ENCODE results near the gene TFDP2.
"Not testable (repeated sequence)": the region's sequence is repeated elsewhere in the genome, so short reads cannot be mapped to it uniquely, and the experiment has no call there.

TFDP2 gene

DNA sequence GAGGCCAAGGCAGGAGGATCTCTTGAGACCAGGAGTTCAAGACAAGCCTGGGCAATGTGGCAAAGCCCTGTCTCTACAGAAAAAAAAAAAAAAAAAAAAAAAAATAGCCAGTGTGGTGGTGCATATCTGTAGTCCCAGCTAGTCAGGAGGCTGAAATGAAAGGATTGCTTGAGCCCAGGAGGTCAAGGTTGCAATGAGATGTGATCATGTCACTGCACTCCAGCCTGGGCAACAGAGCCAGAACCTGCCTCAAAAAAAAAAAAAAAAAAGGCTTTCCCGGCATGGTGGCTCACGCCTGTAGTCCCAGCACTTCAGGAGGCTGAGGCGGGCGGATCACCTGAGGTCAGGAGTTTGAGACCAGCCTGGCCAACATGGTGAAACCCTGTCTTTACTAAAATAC is 73.7 kb downstream of the TFDP2 start:
- H3K4me3 Mint-ChIP-seq; H3K4me1 Mint-ChIP-seq (ENCODE audit: low read depth); H3K27me3 Mint-ChIP-seq (ENCODE audit: low read depth); DNase-seq (ENCODE audit: low spot score); H3K9me3 Mint-ChIP-seq; H3K27ac Mint-ChIP-seq; H3K36me3 Mint-ChIP-seq (ENCODE audit: low read depth): not testable (repeated sequence)

GRCh38 chr3:142072816-142073215 is 76.5 kb downstream of the TFDP2 start:
- Mint-ChIP-seq H3K27me3 (ENCODE audit: low read depth) (no peaks in the 10 kb centered on the region), H3K9me3 (no peaks in the 10 kb centered on the region), H3K4me1 (ENCODE audit: low read depth) (peaks cover 6% of the 10 kb centered on the region), H3K4me3 (no peak overlapping the region), H3K27ac (no peak overlapping the region), H3K36me3 (ENCODE audit: low read depth) (no peaks in the 10 kb centered on the region)
- no peak for DNase-seq (ENCODE audit: low spot score)

DNA sequence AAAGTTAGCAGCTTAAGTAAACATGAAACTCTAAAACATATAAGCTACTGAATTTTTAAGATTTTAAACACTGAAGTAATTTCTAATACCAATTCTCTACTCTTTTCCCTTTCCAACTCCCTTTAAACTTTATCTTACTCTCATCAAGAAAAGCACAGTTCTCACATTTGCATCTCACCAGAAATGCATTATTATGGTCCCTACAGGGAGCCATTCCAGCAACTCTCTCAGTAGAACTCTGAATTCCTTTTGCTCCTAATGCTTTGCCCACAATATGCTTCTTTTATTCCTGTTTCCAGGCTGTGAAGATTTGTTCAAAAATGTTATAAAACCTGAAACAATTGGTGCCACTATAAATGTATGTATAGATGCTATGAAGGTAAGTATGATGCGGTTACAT is 83.4 kb downstream of the TFDP2 start:
- peaks cover 1% of the 10 kb centered on the region for H3K4me1 Mint-ChIP-seq (ENCODE audit: low read depth)
- no peak overlapping the region for H3K4me3 Mint-ChIP-seq
- no peak for DNase-seq (ENCODE audit: low spot score)
- no peaks in the 10 kb centered on the region for H3K9me3 Mint-ChIP-seq
- no peaks in the 10 kb centered on the region for H3K36me3 Mint-ChIP-seq (ENCODE audit: low read depth)
- no peak overlapping the region for H3K27ac Mint-ChIP-seq
- H3K27me3 Mint-ChIP-seq (ENCODE audit: low read depth): no peaks in the 10 kb centered on the region

DNA sequence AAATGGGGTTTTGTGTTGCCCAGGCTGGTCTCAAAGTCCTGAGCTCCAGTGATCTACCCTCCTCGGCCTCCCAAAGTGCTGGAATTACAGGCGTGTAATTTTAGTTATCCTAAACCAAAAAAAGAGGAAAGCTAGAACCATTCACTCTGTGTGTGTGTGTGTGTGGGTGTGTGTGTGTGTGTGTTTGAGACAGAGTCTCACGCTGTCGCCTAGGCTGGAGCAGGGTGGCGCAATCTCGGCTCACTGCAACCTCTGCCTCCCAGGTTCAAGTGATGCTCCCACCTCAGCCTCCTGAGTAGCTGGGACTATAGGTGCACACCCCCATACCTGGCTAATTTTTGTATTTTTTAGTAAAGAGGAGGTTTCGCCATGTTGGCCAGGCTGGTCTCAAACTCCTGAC is 84.0 kb downstream of the TFDP2 start:
- Mint-ChIP-seq H3K9me3 (no peaks in the 10 kb centered on the region), H3K4me1 (ENCODE audit: low read depth) (no peaks in the 10 kb centered on the region), H3K27ac (no peak overlapping the region), H3K36me3 (ENCODE audit: low read depth) (no peaks in the 10 kb centered on the region), H3K4me3 (no peak overlapping the region), H3K27me3 (ENCODE audit: low read depth) (no peaks in the 10 kb centered on the region)
- no peak for DNase-seq (ENCODE audit: low spot score)

- H3K36me3 Mint-ChIP-seq (ENCODE audit: low read depth): no peaks in the 10 kb centered on the region
- no peaks in the 10 kb centered on the region for H3K4me1 Mint-ChIP-seq (ENCODE audit: low read depth)
- no peaks in the 10 kb centered on the region for H3K9me3 Mint-ChIP-seq
- H3K4me3 Mint-ChIP-seq: no peak overlapping the region
- H3K27me3 Mint-ChIP-seq (ENCODE audit: low read depth): no peaks in the 10 kb centered on the region
- H3K27ac Mint-ChIP-seq: no peak overlapping the region
- DNase-seq (ENCODE audit: low spot score): no peak
Observed at GRCh38 chr3:142064454-142064853, 84.9 kb downstream of the TFDP2 start.

GRCh38 chr3:142057331-142057725 is 92.0 kb downstream of the TFDP2 start:
- Mint-ChIP-seq H3K27ac (no peak overlapping the region), H3K36me3 (ENCODE audit: low read depth) (no peaks in the 10 kb centered on the region), H3K4me1 (ENCODE audit: low read depth) (peaks cover 2% of the 10 kb centered on the region), H3K27me3 (ENCODE audit: low read depth) (no peaks in the 10 kb centered on the region), H3K4me3 (no peak overlapping the region), H3K9me3 (no peaks in the 10 kb centered on the region)
- DNase-seq (ENCODE audit: low spot score): no peak

DNA sequence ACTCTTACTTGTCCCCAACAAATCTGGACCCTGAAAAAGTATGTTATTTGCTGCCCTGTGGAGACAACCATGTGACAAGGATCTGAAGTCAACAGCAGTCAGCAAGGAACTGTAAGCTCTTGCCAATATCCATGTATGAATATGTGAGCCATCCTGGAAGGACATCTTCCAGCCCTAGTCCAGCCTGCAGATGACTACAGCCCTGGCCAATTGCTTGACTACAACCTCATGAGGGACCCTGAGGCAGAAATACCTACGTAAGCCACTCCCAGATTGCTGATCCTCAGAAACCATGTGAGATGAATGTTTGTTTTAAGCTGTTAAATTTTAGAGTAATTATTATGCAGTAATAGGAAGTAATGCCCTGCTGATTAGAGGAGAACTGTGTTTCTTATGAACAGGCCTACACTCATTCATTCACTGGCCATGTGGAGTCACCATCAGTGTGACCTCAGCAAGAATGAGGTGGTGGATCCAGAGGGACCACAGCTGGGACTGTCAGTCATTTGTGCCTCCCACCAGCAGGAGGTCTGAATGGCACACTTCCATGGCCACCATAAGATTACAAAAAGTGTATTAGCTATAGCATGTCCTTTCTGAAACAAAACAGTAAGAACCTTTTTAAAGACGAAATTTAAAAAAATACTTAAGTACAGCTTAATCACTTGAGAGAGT is 92.6 kb downstream of the TFDP2 start:
- Mint-ChIP-seq H3K36me3 (ENCODE audit: low read depth) (no peaks in the 10 kb centered on the region), H3K4me1 (ENCODE audit: low read depth) (peaks cover 2% of the 10 kb centered on the region), H3K4me3 (no peak overlapping the region), H3K27me3 (ENCODE audit: low read depth) (no peaks in the 10 kb centered on the region), H3K27ac (no peak overlapping the region), H3K9me3 (no peaks in the 10 kb centered on the region)
- no peak for DNase-seq (ENCODE audit: low spot score)

- no peak overlapping the region for H3K4me3 Mint-ChIP-seq
- peaks cover 2% of the 10 kb centered on the region for H3K4me1 Mint-ChIP-seq (ENCODE audit: low read depth)
- H3K27me3 Mint-ChIP-seq (ENCODE audit: low read depth): no peaks in the 10 kb centered on the region
- H3K27ac Mint-ChIP-seq: no peak overlapping the region
- no peak for DNase-seq (ENCODE audit: low spot score)
- H3K36me3 Mint-ChIP-seq (ENCODE audit: low read depth): no peaks in the 10 kb centered on the region
- no peaks in the 10 kb centered on the region for H3K9me3 Mint-ChIP-seq
Observed at GRCh38 chr3:142053835-142054234, 95.5 kb downstream of the TFDP2 start.

- no peaks in the 10 kb centered on the region for H3K27me3 Mint-ChIP-seq (ENCODE audit: low read depth)
- peaks cover 2% of the 10 kb centered on the region for H3K4me1 Mint-ChIP-seq (ENCODE audit: low read depth)
- no peaks in the 10 kb centered on the region for H3K36me3 Mint-ChIP-seq (ENCODE audit: low read depth)
- no peaks in the 10 kb centered on the region for H3K9me3 Mint-ChIP-seq
- DNase-seq (ENCODE audit: low spot score): no peak
- no peak overlapping the region for H3K27ac Mint-ChIP-seq
- H3K4me3 Mint-ChIP-seq: no peak overlapping the region
Observed at GRCh38 chr3:142053244-142053643, 96.1 kb downstream of the TFDP2 start.

DNA sequence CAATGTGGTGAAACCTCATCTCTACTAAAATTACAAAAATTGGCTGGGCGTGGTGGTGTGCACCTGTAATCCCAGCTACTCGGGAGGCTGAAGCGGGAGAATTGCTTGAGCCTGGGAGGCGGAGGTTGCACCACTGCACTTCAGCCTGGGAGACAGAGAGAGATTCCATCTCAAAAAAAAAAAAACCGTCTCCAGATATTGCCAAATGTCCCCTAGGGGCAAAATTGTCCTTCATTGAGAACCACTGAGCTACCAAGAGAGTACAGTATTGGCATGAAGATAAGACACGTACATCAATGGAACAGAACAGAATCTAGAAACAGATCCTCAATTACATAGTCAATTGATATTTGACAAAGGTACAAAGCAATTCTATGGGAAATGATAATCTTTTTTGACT is 98.0 kb downstream of the TFDP2 start:
- Mint-ChIP-seq H3K4me1 (ENCODE audit: low read depth) (peaks cover 2% of the 10 kb centered on the region), H3K27ac (no peak overlapping the region), H3K36me3 (ENCODE audit: low read depth) (no peaks in the 10 kb centered on the region), H3K27me3 (ENCODE audit: low read depth) (no peaks in the 10 kb centered on the region), H3K4me3 (no peak overlapping the region), H3K9me3 (no peaks in the 10 kb centered on the region)
- no peak for DNase-seq (ENCODE audit: low spot score)

DNA sequence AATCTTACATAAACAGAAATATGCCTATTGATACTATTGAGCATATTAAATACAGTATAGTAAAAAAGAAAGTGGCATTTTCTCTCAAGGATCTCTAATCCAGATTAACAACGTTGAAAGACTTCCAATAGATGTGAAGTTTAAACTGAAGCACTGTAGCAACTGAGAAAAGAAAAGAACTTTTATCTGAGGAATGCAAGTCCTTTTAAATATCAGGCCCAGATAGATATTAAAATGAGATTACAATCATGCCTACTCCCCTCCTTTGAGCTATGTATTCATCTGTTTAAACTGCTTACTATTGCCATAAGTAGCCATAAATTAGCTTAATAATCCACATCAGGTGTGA is 102.3 kb downstream of the TFDP2 start:
- no peaks in the 10 kb centered on the region for H3K36me3 Mint-ChIP-seq (ENCODE audit: low read depth)
- DNase-seq (ENCODE audit: low spot score): no peak
- no peaks in the 10 kb centered on the region for H3K4me1 Mint-ChIP-seq (ENCODE audit: low read depth)
- no peak overlapping the region for H3K27ac Mint-ChIP-seq
- H3K4me3 Mint-ChIP-seq: no peak overlapping the region
- H3K27me3 Mint-ChIP-seq (ENCODE audit: low read depth): no peaks in the 10 kb centered on the region
- no peaks in the 10 kb centered on the region for H3K9me3 Mint-ChIP-seq

DNA sequence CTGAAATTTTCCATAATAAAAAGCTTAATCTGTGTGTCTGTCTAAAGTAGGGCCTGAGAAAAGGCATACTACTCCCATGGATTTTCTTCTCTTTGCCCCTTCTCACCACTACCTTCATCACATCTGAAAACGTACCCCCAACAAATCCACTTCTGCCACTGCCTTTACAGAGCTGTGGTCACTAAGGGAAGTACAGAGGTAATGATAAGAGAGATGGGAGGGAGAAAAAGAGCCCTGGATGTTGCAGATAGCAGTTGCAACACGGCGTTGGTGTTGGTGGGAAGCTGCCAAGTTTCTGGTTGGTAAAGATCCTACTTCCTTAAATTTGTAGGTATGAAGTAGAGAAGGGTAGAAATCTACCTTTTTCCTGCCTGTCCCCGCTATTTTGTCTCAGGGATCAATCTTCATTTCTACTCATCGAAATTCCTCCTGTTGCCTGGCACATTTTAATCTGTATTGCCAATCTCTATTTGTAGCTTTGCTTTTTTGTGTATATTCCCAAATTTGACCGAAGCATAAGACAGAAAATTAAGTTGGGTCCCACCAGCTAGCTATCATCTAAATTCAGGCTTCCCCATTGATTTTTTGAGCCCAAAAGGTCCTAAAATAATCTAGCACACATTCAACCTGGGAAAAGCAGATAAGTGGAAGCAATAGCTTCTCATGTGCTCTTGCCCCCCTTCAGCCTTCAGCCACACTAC is 102.9 kb downstream of the TFDP2 start:
- Mint-ChIP-seq H3K36me3 (ENCODE audit: low read depth) (no peaks in the 10 kb centered on the region), H3K27me3 (ENCODE audit: low read depth) (no peaks in the 10 kb centered on the region), H3K4me1 (ENCODE audit: low read depth) (no peaks in the 10 kb centered on the region), H3K27ac (no peak overlapping the region), H3K4me3 (no peak overlapping the region), H3K9me3 (no peaks in the 10 kb centered on the region)
- DNase-seq (ENCODE audit: low spot score): no peak

- Mint-ChIP-seq H3K27ac (no peak overlapping the region), H3K4me3 (no peak overlapping the region)
- no peak for DNase-seq (ENCODE audit: low spot score)
Observed at GRCh38 chr3:142040941-142041491, 108.3 kb downstream of the TFDP2 start.

DNA sequence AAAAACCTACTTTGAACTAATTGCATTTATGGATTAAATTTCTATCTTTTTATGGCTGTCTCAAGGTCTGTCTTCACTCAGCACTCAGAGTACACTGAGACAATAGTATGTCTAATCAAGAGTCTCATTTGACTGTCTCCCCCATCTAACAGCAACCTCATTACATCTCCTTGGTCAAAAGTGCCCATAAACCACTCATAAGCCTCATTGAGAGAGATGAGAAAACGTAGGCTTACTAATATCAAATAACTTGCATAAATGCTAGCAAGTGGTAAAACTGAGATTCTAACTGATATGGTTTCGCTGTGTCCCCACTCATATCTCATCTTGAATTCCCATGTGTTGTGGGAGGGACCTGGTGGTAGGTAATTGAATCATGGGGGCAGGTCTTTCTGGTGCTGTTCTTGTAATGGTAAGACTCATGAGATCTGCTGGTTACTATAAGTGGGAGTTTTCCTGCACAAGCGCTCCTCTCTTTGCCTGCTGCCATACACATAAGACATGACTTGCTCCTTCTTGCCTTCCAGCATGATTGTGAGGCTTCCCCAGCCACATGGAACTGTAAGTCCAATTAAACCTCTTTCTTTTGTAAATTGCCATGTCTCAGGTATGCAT is 113.9 kb downstream of the TFDP2 start:
- Mint-ChIP-seq H3K27ac (no peak overlapping the region), H3K9me3 (peaks cover 3% of the 10 kb centered on the region), H3K36me3 (ENCODE audit: low read depth) (no peaks in the 10 kb centered on the region), H3K4me3 (no peak overlapping the region), H3K27me3 (ENCODE audit: low read depth) (no peaks in the 10 kb centered on the region), H3K4me1 (ENCODE audit: low read depth) (peaks cover 2% of the 10 kb centered on the region)
- no peak for DNase-seq (ENCODE audit: low spot score)

More at GRCh38 chr3:142040941-142041491, 108.3 kb downstream of the TFDP2 start:
- Mint-ChIP-seq H3K36me3 (ENCODE audit: low read depth) (no peaks in the 10 kb centered on the region), H3K27me3 (ENCODE audit: low read depth) (no peaks in the 10 kb centered on the region), H3K9me3 (no peaks in the 10 kb centered on the region), H3K4me1 (ENCODE audit: low read depth) (no peaks in the 10 kb centered on the region)

Data from T-helper 2 cell treated with Interferon-gamma antibody and Interleukin-4, amounts not matched to agents 5 μg/mL and 100 μg/mL, for 36 hours (primary cell).